Vagina (tissue), 2 donors: ENCODE data around the gene DMAC1.

Experiments
- POLR2AphosphoS5 ChIP-seq, 2 donors: sonication (generic); formaldehyde crosslinking; IDR thresholded peaks; one replicate each; pipeline ENCODE4 v1.9.0; 2017; ENCODE audit warnings: antibody characterized with exemption in 2 of 2, mild to moderate bottlenecking in 2 of 2, low read depth in 1 of 2; ENCODE audit not compliant: insufficient read depth in 1 of 2
- TF ChIP-seq, protein P1 (sequence below), 3 experiments: fragments of 450-650 bp in 2 of 3; fragments of 200-600 bp in 1 of 3; sonication (generic) in 1 of 3; IDR thresholded peaks; one replicate each; pipeline ENCODE4 v1.5.1; 2017 to 2019; ENCODE audit warnings: antibody characterized with exemption in 3 of 3, mild to moderate bottlenecking in 2 of 3, moderate library complexity in 2 of 3

DNA sequence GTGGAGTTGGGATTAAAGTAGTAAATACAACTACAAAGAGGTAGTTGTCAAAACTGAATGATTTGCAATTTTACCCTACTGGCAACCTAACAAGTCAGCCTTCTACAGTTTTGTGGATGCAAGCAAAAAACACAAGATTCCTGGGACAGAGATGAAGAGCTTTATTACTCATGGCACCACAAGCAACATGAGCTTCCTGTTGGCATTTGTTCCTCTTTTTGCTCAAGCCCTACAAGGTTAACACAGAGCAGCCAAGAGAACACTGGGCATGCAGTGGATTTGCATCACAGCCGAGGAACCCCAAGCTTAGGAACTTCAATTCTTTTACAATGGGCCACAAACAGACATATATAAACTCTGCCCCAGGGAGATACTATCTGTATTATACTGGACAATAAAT is 28.8 kb upstream of the DMAC1 start:
- TF ChIP-seq, protein P1, sequence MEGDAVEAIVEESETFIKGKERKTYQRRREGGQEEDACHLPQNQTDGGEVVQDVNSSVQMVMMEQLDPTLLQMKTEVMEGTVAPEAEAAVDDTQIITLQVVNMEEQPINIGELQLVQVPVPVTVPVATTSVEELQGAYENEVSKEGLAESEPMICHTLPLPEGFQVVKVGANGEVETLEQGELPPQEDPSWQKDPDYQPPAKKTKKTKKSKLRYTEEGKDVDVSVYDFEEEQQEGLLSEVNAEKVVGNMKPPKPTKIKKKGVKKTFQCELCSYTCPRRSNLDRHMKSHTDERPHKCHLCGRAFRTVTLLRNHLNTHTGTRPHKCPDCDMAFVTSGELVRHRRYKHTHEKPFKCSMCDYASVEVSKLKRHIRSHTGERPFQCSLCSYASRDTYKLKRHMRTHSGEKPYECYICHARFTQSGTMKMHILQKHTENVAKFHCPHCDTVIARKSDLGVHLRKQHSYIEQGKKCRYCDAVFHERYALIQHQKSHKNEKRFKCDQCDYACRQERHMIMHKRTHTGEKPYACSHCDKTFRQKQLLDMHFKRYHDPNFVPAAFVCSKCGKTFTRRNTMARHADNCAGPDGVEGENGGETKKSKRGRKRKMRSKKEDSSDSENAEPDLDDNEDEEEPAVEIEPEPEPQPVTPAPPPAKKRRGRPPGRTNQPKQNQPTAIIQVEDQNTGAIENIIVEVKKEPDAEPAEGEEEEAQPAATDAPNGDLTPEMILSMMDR (IDR thresholded peaks at IDR 0.05), result no peak
- no peak for TF ChIP-seq POLR2AphosphoS5 (IDR thresholded peaks at IDR 0.05; ENCODE audit: insufficient read depth in 1 of 2, low read depth in 1 of 2)
